ENCODE results near the gene ELAVL2.

DNA sequence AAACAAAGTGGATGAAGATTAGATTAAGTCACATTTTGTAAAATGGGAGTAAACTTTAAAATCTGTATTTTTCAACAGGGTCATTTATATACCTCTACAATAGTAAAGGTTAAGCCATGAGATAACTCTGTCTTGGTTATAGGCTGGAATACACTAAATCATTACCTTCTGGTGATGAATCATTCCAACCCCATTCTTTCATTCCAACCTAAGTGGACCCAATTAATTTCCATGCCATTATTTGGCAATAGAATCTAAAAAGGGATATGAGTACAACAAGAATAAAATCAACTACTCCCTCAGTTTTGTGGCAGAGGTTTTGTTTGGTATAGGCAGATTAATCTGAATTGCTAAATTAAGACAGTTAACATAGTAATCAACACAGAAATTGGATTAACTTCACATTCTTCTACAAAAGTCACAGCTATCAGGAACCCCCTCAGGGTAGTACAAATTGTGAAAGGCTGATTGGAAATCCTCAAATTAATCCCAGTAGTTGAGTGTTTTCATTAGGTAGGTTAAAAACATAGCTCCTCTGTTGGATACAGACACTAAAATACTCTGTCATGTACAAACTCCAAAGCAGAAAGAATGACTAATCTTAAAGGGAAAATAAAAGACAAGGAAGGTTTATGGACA is 54.2 kb downstream of the ELAVL2 start:
- TF ChIP-seq ARNTL (CRISPR knock-in tag; IDR thresholded peaks at IDR 0.05; ENCODE audit: borderline replicate concordance, low read depth) (no peak), ZFP30 (CRISPR knock-in tag; IDR thresholded peaks at IDR 0.05) (no peak), TOX (CRISPR knock-in tag; IDR thresholded peaks at IDR 0.05; ENCODE audit: borderline replicate concordance) (no peak), RARB (CRISPR knock-in tag; IDR thresholded peaks at IDR 0.05) (no peak), SNAI2 (CRISPR knock-in tag; IDR thresholded peaks at IDR 0.05) (no peak), ZC3H10 (CRISPR knock-in tag; IDR thresholded peaks at IDR 0.05) (no peak), ZFP3 (CRISPR knock-in tag; IDR thresholded peaks at IDR 0.05) (no peak), OSR1 (CRISPR knock-in tag; IDR thresholded peaks at IDR 0.05) (no peak)
- TF ChIP-seq, protein P1, sequence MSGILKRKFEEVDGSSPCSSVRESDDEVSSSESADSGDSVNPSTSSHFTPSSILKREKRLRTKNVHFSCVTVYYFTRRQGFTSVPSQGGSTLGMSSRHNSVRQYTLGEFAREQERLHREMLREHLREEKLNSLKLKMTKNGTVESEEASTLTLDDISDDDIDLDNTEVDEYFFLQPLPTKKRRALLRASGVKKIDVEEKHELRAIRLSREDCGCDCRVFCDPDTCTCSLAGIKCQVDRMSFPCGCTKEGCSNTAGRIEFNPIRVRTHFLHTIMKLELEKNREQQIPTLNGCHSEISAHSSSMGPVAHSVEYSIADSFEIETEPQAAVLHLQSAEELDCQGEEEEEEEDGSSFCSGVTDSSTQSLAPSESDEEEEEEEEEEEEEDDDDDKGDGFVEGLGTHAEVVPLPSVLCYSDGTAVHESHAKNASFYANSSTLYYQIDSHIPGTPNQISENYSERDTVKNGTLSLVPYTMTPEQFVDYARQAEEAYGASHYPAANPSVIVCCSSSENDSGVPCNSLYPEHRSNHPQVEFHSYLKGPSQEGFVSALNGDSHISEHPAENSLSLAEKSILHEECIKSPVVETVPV (CRISPR knock-in tag; IDR thresholded peaks at IDR 0.05): no peak
- TF ChIP-seq, protein P2, sequence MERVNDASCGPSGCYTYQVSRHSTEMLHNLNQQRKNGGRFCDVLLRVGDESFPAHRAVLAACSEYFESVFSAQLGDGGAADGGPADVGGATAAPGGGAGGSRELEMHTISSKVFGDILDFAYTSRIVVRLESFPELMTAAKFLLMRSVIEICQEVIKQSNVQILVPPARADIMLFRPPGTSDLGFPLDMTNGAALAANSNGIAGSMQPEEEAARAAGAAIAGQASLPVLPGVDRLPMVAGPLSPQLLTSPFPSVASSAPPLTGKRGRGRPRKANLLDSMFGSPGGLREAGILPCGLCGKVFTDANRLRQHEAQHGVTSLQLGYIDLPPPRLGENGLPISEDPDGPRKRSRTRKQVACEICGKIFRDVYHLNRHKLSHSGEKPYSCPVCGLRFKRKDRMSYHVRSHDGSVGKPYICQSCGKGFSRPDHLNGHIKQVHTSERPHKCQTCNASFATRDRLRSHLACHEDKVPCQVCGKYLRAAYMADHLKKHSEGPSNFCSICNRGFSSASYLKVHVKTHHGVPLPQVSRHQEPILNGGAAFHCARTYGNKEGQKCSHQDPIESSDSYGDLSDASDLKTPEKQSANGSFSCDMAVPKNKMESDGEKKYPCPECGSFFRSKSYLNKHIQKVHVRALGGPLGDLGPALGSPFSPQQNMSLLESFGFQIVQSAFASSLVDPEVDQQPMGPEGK (CRISPR knock-in tag; IDR thresholded peaks at IDR 0.05; ENCODE audit: borderline replicate concordance): no peak
